ENCODE results near the gene KIRREL3. TPM values are rescaled to one million over a fixed set of nuclear protein-coding genes. Genes with fewer than 3 reads are reported as not detected.

The KIRREL3 gene
- polyA plus RNA-seq, 1 of the 3 experiments (the other 2 are of a cell fraction) = 3.7 TPM

- H3K4me3 ChIP-seq (ENCODE audit: low read depth in 2 of 2, low read length in 1 of 2) = no peak overlapping the region
- ChIA-PET CTCF (interaction anchor here (0.7 to 1.7 kb wide), 3 partner anchors 9 to 89 kb away, joined by 3 to 5 read pairs (median 3); no protein-coding TSS in a partner anchor), POLR2A (no interaction called here)
- H3F3A ChIP-seq (replicated peaks; ENCODE audit: insufficient read depth) = peaks cover 3% of the 10 kb centered on the region
- H3K79me2 ChIP-seq (ENCODE audit: insufficient read depth) = no peaks in the 10 kb centered on the region
- H3K27ac ChIP-seq (ENCODE audit: low read depth in 2 of 2, low read length in 1 of 2) = peak overlapping the region in 1 of 2 experiments; percentile 60; a peak in 2 of 4 replicates
- H3K9ac ChIP-seq = no peak overlapping the region; the same call in 1 of the 2 replicates
- peaks cover 0 to 7% of the 10 kb centered on the region in 2 experiments; a peak in 1 of 4 replicates for H3K4me1 ChIP-seq (ENCODE audit: control insufficient read depth in 1 of 2, insufficient read depth in 2 of 2, low read depth in 1 of 2, low read length in 1 of 2)
- H3K4me2 ChIP-seq = no peak overlapping the region
- no peak overlapping the region for H2AFZ ChIP-seq (ENCODE audit: low read depth)
- no peaks in the 10 kb centered on the region for H3K36me3 ChIP-seq (replicated peaks in 1 of 2; ENCODE audit: control insufficient read depth in 1 of 2, insufficient read depth in 2 of 2, low read length in 1 of 2)
- 68% methylated on average over 3 of the region's 3 CpGs for WGBS (ENCODE audit: low lambda C conversion rate)
- H4K20me1 ChIP-seq (ENCODE audit: insufficient read depth) = no peaks in the 10 kb centered on the region
- no peaks in the 10 kb centered on the region for H3K27me3 ChIP-seq (ENCODE audit: insufficient read depth)
- no peaks in the 10 kb centered on the region for H3K9me2 ChIP-seq
- DNase-seq = no peak
- no peaks in the 10 kb centered on the region for H3K9me3 ChIP-seq
- no peak for TF ChIP-seq POLR2AphosphoS5 (IDR thresholded peaks at IDR 0.05; ENCODE audit: low read depth, low read length)
- 0 out of 2 replicates have a peak, but pooled peaks have one; percentile 19 for TF ChIP-seq CTCF (IDR thresholded peaks at IDR 0.05)
- TF ChIP-seq GABPA (IDR thresholded peaks at IDR 0.05; ENCODE audit: low read depth) = no peak
- no peak for TF ChIP-seq YY1 (IDR thresholded peaks at IDR 0.05; ENCODE audit: low read depth)
- no peak for TF ChIP-seq RFX5 (IDR thresholded peaks at IDR 0.05; ENCODE audit: low read length)
- no peak for TF ChIP-seq NFIC (IDR thresholded peaks at IDR 0.05; ENCODE audit: borderline replicate concordance)
- TF ChIP-seq IRF3 (IDR thresholded peaks at IDR 0.05; ENCODE audit: low read depth, low read length) = no peak
- TF ChIP-seq SIN3A (IDR thresholded peaks at IDR 0.05; ENCODE audit: borderline replicate concordance, low read depth, low read length) = no peak
Observed at GRCh38 chr11:126791446-126791845, 209.1 kb downstream of the KIRREL3 start.

GRCh38 chr11:126790550-126791081, 210.0 kb downstream of the KIRREL3 start:
- Histone ChIP-seq H3K4me2 (no peak overlapping the region; the same call in 1 of the 2 replicates), H3K27ac (ENCODE audit: low read depth in 2 of 2, low read length in 1 of 2) (peak overlapping the region in 1 of 2 experiments; percentile 60; a peak in 2 of 4 replicates), H4K20me1 (ENCODE audit: insufficient read depth) (no peaks in the 10 kb centered on the region), H3K9ac (no peak overlapping the region; the same call in 1 of the 2 replicates), H3K27me3 (ENCODE audit: insufficient read depth) (no peaks in the 10 kb centered on the region), H3K9me3 (no peaks in the 10 kb centered on the region), H3K4me1 (ENCODE audit: control insufficient read depth in 1 of 2, insufficient read depth in 2 of 2, low read depth in 1 of 2, low read length in 1 of 2) (peaks cover 0 to 7% of the 10 kb centered on the region in 2 experiments; a peak in 1 of 4 replicates), H3K4me3 (ENCODE audit: low read depth in 2 of 2, low read length in 1 of 2) (no peak overlapping the region), H3F3A (replicated peaks; ENCODE audit: insufficient read depth) (peaks cover 3% of the 10 kb centered on the region), H2AFZ (ENCODE audit: low read depth) (no peak overlapping the region), H3K36me3 (replicated peaks in 1 of 2; ENCODE audit: control insufficient read depth in 1 of 2, insufficient read depth in 2 of 2, low read length in 1 of 2) (no peaks in the 10 kb centered on the region), H3K9me2 (no peaks in the 10 kb centered on the region), H3K79me2 (ENCODE audit: insufficient read depth) (no peaks in the 10 kb centered on the region)
- ChIA-PET POLR2A (no interaction called here), CTCF (interaction anchor here (0.7 to 1.7 kb wide), 4 partner anchors 9 to 89 kb away, joined by 3 to 5 read pairs (median 3); no protein-coding TSS in a partner anchor)
- TF ChIP-seq RAD21 (IDR thresholded peaks at IDR 0.05; ENCODE audit: low read length) (peak; percentile 25; the same call in 1 of the 2 replicates), NFIC (IDR thresholded peaks at IDR 0.05; ENCODE audit: borderline replicate concordance) (no peak), RXRA (IDR thresholded peaks at IDR 0.05; ENCODE audit: borderline replicate concordance, low read depth) (peak; percentile 24; the same call in 1 of the 2 replicates), USF2 (IDR thresholded peaks at IDR 0.05; ENCODE audit: borderline replicate concordance, low read depth, low read length) (no peak), CTCF (IDR thresholded peaks at IDR 0.05) (peak; percentile 46), FOXM1 (IDR thresholded peaks at IDR 0.05; ENCODE audit: low read depth) (no peak), TCF12 (IDR thresholded peaks at IDR 0.05) (0 out of 2 replicates have a peak, but pooled peaks have one; percentile 7), FOSL2 (IDR thresholded peaks at IDR 0.05; ENCODE audit: borderline replicate concordance, low read depth) (peak; percentile 31; the same call in 1 of the 2 replicates)
- no peak for DNase-seq
- 64% methylated on average over 10 of the region's 10 CpGs for whole genome bisulfite sequencing (ENCODE audit: low lambda C conversion rate)

All from SK-N-SH (cell line).